Stimulated activated CD8-positive, alpha-beta memory T cell treated with anti-CD3 and anti-CD28 coated beads, Interleukin-7, amount 100 ng/mL, for 48 hours (primary cell): ENCODE results near the gene OVOL3.
"Not testable (repeated sequence)": the region's sequence is repeated elsewhere in the genome, so short reads cannot be mapped to it uniquely, and the experiment has no call there.

Source experiments
- DNase-seq, 2 donors: peaks; one replicate each; pipeline ENCODE4 v3.0.0-alpha.2; 2020; ENCODE audit warnings: low read depth in 1 of 2; ENCODE audit errors: extremely low read depth in 1 of 2

Gene OVOL3

DNA sequence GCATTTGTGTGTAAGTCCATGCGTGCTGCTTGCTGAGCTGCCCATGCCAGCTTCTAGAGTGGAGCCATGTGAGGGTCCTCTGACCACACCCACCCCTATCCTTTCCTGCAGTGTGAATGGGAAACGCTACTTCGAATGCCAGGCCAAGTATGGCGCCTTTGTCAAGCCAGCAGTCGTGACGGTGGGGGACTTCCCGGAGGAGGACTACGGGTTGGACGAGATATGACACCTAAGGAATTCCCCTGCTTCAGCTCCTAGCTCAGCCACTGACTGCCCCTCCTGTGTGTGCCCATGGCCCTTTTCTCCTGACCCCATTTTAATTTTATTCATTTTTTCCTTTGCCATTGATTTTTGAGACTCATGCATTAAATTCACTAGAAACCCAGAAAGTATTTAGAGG lies 14.6 kb downstream of the OVOL3 start:
- DNase-seq, result no peak

GRCh38 chr19:36128392-36128736 lies 17.4 kb downstream of the OVOL3 start:
- no peak for DNase-seq

- not testable (repeated sequence) for DNase-seq
These were observed 20.3 kb downstream of the OVOL3 start for GRCh38 chr19:36131221-36131620.

- DNase-seq, result not testable (repeated sequence)
These were observed 23.9 kb downstream of the OVOL3 start for GRCh38 chr19:36134867-36135266.

GRCh38 chr19:36136964-36137686 lies 26.2 kb downstream of the OVOL3 start:
- no peak for DNase-seq

GRCh38 chr19:36139120-36139472 lies 28.2 kb downstream of the OVOL3 start:
- no peak for DNase-seq

DNA sequence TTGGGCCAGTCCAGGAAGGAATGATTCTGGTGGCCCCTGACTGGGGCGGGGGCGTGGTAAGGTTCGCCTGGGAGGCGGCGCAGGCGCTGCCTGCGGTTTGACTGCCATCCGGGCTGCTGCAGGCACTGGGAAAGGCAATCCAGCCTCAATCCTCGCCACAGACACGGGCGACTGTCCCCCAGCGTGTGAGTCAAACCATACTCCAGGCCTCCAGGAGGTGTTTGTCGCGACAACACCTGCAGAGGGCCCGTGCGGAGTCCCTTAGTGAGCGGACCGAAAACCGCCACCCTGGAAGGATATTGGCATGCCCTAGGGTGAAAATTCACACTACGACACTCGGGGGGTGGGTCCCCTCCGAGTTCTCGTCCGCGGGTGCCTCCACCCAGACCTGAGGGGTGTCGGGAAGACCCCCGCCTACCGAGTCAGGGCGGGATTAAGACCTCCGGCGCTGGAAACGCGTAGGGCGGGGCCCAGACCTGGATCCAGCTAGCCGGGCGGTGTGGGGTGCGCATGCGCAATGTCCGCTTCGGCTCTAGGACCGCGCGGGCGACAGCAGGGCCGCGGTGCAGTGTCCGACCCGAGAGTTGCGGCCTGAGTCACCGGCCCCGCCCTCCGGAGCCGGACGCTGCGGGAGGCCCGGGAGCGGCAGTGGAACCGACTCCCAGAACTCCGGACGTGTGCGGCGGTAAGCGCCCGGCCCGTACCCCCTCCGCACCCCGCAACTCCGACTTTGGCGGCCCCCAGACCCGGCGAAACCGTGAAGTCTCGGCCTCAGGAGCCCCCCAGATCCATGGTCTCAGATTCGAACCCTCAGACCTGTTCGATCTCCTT lies 28.7 kb downstream of the OVOL3 start, which contains the start of gene CAPNS1:
CAPNS1 (plus strand) TSS at position 594 of the 831 bp plus-strand sequence. CDS start 946 bp downstream, outside the sequence.
- peak; percentile 94 to 95 for DNase-seq

DNA sequence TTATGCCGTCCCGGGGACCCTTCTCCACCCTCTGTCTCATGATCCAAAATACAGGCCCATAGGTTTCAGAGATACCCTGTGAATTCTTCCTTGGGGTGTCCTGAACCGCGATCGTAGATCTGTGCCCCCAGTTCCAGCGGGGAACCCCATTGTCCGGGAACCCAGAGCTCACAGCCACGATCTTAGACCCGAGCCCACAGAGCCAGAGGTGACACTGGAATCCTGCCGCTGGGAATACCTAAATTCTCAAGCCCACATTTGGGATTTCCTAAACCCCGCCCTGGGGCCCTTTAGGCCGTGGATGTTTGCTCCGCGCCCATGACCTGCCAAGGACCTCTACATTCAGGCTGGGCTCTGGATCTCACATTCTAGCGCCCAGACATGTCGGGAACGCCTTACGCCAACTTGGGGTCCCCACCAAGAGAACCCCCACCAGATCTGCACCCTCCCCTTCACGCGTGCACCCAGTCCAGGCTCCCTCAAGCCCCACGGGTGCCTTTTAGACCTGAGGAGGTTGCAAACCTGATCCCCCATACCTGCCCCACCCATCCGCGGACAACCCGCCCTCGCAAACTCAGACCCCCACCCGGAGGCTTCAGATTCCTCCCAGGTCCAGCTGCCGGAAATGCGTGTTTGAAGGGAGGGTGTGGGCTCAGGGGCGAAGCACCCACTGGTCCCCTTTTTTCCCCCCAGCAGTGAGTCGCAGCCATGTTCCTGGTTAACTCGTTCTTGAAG lies 29.5 kb downstream of the OVOL3 start:
- DNase-seq, result no peak

DNA sequence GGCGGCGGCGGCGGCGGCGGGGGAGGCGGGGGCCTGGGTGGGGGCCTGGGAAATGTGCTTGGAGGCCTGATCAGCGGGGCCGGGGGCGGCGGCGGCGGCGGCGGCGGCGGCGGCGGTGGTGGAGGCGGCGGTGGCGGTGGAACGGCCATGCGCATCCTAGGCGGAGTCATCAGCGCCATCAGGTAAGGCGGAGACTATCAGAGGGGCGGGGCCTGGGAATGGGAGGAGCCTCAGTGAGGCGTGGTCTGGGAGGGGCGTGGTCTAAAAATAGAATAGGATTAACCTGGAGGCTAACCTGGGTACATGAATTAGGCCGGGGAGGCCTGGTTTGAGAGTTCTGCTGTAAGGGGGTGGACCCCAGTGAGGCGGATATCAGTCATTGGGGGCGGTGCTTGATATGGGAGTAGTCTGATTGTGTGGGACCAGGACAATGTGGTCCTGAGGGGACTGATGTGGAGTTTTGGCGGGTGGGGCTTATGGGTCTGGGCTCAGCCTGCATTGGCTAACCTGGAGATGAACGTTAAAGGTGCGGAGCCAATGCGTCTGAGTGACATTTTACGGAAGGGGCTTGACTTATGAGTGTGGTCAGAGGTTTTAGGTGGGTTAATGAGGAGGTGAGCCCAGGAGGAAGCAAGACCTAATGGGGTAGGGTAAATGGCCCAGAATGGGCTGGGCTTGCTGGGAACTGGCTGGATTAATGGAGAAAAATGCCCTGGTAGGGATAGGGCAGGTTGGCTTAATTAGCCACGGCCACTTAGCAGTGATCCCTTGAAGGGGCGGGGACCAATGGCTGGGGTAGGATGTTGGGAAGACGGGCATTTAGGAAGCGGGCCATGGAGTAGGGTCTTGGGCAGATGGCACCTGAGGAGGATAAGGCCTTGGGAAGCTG lies 30.3 kb downstream of the OVOL3 start:
- peak; percentile 72 to 74 for DNase-seq

DNA sequence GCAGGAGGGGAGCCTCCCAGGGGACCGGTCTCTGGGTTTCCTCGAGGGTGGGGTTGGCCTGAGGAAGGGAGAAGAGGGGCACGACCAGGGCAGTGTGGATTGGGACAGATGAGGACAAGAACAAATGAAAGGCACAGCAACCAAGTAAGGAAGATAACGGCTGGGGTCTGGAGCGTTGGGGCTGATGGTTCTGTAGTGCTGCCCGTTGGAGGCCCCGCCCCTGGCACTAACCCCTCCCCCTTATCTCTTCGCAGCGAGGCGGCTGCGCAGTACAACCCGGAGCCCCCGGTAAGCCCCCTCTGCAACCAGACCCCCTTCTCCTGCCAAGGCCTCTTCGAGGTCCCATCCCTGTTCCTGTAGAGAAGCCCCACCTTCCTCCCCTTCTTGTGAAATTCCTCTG lies 31.1 kb downstream of the OVOL3 start:
- no peak for DNase-seq

DNA sequence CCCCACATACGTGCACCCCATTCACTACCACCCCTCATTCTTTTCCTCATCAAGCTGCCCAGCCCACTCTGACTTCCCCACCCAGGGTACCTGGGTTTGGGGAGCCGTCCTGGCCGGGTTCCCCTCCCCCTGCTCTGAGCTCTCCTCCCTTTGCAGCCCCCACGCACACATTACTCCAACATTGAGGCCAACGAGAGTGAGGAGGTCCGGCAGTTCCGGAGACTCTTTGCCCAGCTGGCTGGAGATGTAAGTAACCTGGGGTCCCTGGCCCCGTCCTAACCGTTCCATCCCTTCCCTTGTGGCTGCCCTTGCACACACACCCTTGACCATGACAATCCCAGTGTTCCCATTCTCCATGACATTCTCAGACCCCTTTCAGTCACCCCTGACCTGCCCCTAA lies 31.6 kb downstream of the OVOL3 start:
- no peak for DNase-seq

- DNase-seq, result no peak
These were observed 33.7 kb downstream of the OVOL3 start for GRCh38 chr19:36144624-36145023.

- no peak for DNase-seq
These were observed 38.9 kb downstream of the OVOL3 start for GRCh38 chr19:36149673-36150406.

- DNase-seq, result no peak
These were observed 39.6 kb downstream of the OVOL3 start for GRCh38 chr19:36150586-36150985.

- DNase-seq, result no peak
These were observed 40.4 kb downstream of the OVOL3 start for GRCh38 chr19:36151144-36152018.

DNA sequence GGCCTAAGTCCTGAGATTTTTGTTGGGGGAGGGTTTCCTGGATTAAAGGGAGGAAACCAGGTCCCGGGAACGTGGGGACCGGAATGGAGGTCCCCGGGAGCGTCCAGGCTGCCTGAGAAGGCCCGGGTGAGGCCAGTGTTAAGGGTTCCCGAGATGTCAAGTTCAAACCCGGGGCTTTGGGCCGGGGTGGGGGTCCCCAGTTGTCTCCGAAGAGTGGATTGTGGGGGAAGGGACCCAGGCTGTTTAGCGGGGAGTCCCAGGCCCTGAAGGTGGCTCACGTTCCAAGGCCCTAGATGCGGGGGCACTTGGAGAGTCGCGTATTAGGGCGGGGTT lies 41.0 kb downstream of the OVOL3 start:
- no peak for DNase-seq

- no peak for DNase-seq
These were observed 41.6 kb downstream of the OVOL3 start, which contains the start of gene COX7A1 for GRCh38 chr19:36152352-36153091. TSS of gene COX7A1 (minus strand) at chr19:36152447. CDS start at chr19:36152407, 40 bp downstream.

GRCh38 chr19:36153126-36153525 lies 42.2 kb downstream of the OVOL3 start:
- DNase-seq, result no peak
